ENCODE data around the gene HLA-DPB1.
A peak's percentile ranks its signal among the peaks of the same experiment; 100 is the strongest.

HLA-DPB1 gene

GRCh38 chr6:33104887-33105286 is 29.1 kb downstream of the HLA-DPB1 start:
- DNase-seq (ENCODE audit: low read depth), result no peak

GRCh38 chr6:33105386-33105785 is 29.6 kb downstream of the HLA-DPB1 start:
- no peak for DNase-seq (ENCODE audit: low read depth)

GRCh38 chr6:33105916-33106871 is 30.4 kb downstream of the HLA-DPB1 start:
- DNase-seq (ENCODE audit: low read depth), result no peak

GRCh38 chr6:33107641-33108040 is 31.9 kb downstream of the HLA-DPB1 start:
- no peak for DNase-seq (ENCODE audit: low read depth)

GRCh38 chr6:33108307-33108706 is 32.5 kb downstream of the HLA-DPB1 start:
- DNase-seq (ENCODE audit: low read depth), result no peak

- DNase-seq (ENCODE audit: low read depth), result no peak
These were observed 36.4 kb downstream of the HLA-DPB1 start for GRCh38 chr6:33112148-33112547.

GRCh38 chr6:33113755-33114154 is 38.0 kb downstream of the HLA-DPB1 start:
- DNase-seq (ENCODE audit: low read depth), result no peak

- DNase-seq (ENCODE audit: low read depth), result no peak
These were observed 38.6 kb downstream of the HLA-DPB1 start for GRCh38 chr6:33114406-33114805.

- DNase-seq (ENCODE audit: low read depth), result no peak
These were observed 40.6 kb downstream of the HLA-DPB1 start for GRCh38 chr6:33116417-33116816.

GRCh38 chr6:33116841-33117711 is 41.3 kb downstream of the HLA-DPB1 start:
- no peak for DNase-seq (ENCODE audit: low read depth)

- DNase-seq (ENCODE audit: low read depth), result no peak
These were observed 42.1 kb downstream of the HLA-DPB1 start for GRCh38 chr6:33117811-33118277.

GRCh38 chr6:33118525-33119123 is 42.8 kb downstream of the HLA-DPB1 start:
- DNase-seq (ENCODE audit: low read depth), result peak; percentile 34

GRCh38 chr6:33120001-33120400 is 44.2 kb downstream of the HLA-DPB1 start:
- no peak for DNase-seq (ENCODE audit: low read depth)

- DNase-seq (ENCODE audit: low read depth), result no peak
These were observed 47.4 kb downstream of the HLA-DPB1 start for GRCh38 chr6:33123181-33123580.

GRCh38 chr6:33123732-33124524 is 48.1 kb downstream of the HLA-DPB1 start:
- no peak for DNase-seq (ENCODE audit: low read depth)

GRCh38 chr6:33124525-33124901 is 48.7 kb downstream of the HLA-DPB1 start:
- no peak for DNase-seq (ENCODE audit: low read depth)

- DNase-seq (ENCODE audit: low read depth), result no peak
These were observed 49.2 kb downstream of the HLA-DPB1 start for GRCh38 chr6:33124947-33125346.

GRCh38 chr6:33126101-33126714 is 50.4 kb downstream of the HLA-DPB1 start:
- DNase-seq (ENCODE audit: low read depth), result no peak

GRCh38 chr6:33128318-33128717 is 52.5 kb downstream of the HLA-DPB1 start:
- no peak for DNase-seq (ENCODE audit: low read depth)

- no peak for DNase-seq (ENCODE audit: low read depth)
These were observed 56.3 kb downstream of the HLA-DPB1 start for GRCh38 chr6:33132081-33132524.

GRCh38 chr6:33136310-33136900 is 60.6 kb downstream of the HLA-DPB1 start:
- DNase-seq (ENCODE audit: low read depth), result no peak
